A172 (cell line): ENCODE results near the gene TMEM208. TPM values are rescaled to one million over a fixed set of nuclear protein-coding genes. Genes with fewer than 3 reads are reported as not detected.

Experiments used
- DNase-seq: peaks from one replicate; pipeline ENCODE4 v3.0.0-alpha.2; 2015; ENCODE audit warnings: low spot score
- total RNA-seq: library from RNA; depleted of rRNA; stranded (reverse); fragments of >200 nt; shearing (Covaris generic); gene quantifications from 2 replicates; pipeline ENCODE4 v1.2.3, GENCODE V29; 2014

TMEM208 gene
- total RNA-seq, 1 experiment from 2014 or later, result 59.4 TPM

DNA sequence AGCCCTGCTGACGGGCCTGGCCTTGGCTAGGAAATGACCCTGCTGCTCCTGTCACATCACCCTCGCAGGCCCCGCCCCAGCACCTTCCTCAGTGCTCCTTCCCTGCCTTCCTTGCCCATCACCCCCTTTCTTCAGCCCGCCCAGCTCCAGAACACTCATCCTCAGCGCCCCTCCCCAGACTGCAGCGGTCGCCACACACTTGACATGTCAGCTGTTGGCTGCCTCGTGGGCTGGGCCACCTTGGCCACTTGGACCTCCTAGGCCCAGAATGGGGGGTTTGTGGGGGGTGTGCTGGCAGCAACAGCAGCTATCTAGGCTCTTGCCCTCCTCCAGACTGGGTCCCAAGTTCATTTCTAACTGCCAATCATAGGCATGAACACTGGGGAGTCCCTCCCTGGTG is 17.4 kb upstream of the TMEM208 start:
- no peak for DNase-seq

DNA sequence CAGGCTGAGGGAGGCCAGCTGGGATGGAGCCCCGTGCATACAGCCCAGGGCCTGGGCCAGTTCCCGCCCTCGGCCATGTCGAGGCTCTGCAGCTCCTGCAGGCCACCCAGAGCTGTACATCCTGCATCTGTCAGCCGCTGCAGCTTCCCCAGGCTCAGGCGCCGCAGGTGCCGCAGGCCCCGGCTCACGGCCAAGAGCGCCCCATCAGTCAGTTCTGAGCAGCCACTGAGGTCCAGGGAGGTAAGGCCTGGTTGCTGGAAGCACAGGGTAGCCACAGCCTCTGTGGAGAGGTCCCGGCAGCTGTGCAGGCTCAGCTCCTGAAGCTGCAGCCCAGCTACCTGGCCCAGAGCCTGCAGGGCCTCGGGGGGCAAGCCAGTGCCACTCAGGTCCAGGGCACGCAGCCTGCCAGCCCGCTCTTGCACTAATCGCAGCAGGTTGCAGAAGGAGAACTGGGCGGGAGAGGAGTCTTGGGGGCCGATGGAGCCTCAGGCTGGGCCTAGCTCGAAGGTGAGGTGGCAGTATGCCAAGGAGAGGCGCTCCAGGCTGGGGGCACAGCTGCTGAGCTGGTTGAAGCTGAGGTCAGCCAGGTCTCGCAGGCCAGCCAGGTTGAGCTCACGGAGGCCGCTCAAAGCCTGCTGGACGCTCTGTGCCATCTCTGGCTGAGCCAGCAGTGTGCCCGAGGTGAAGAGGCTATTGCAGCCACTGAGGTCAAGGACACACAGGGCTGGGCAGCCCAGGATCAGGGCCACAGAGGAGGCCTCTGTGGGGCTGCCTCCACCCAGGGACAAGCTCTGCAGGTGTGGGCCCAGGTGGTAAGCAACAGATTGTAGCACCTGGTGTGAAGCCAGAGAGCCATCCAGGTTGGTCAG is 16.6 kb upstream of the TMEM208 start:
- no peak for DNase-seq

DNA sequence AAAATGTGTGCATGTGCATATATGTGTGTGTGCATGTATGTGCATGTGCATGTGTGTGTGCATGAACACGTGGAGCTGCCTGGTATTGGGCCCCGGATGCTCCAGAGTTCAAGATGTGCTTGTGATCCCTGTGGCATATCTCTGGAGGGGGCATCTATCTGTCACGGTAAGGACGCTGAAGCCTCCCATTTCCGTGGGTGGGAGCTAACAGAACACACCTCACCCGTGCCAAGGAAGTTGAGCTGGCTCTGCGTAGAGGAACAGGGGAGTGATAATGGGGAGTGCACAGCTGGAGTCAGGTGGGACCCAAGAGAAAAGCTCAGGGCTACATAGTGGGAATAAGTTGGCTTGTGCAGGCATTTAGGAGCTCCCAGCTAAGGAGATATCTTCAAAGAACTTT is 15.3 kb upstream of the TMEM208 start:
- DNase-seq, result no peak

DNA sequence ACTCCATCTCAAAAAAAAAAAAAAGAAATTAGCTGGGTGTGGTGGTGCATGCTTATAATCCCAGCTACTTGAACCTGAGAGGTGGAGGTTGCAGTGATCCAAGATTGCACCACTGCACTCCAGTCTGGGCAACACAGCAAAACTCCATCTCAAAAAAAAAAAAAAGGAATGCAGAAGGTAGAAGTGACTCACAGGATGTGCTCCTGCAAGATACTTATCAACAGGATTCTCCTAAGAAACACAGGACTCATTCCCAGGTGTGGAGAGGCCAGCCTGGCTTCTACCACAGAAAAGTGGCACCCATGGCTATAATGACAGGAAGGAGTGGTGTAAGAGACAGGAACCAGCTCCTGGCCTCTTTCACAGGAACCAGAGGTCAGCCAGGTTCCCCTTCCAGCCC is 14.2 kb upstream of the TMEM208 start:
- peak; percentile 55 for DNase-seq

DNA sequence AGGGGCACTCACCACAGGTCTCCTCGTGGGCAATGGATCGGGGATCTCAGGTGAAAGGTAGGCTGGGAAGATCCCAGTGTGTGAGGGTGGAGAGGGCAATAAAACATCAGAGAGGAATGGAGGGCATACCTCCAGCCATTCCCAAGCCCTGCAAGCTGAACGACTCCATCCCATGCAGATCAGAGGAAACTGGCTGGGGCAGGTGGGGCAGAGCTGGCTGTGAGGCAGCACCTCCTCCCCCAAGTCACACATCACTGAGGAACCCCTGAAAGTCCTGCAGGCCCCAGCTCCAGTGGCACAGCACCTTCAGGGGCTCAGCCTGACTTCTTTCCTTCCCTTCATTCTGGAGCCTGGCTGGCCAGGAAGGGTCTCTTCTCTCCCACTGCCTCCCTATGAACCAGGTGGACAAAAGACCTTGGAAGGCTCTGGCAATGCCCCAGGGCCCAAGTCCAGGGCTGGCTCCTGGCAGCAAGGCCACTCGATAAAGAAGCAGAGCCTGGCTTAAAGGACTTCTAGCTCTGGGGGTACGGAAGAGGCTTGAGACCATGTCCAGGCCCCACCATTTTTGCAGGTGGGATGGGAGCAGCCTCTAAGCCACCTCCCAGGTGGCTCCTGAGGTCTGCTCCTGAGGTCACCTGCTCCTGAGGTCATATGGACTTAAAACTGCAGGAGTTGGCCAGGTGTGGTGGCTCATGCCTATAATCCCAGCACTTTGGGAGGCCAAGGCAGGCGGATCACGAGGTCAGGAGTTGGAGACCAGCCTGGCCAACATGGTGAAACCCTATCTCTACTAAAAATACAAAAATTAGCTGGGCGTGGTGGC is 13.5 kb upstream of the TMEM208 start:
- no peak for DNase-seq

DNA sequence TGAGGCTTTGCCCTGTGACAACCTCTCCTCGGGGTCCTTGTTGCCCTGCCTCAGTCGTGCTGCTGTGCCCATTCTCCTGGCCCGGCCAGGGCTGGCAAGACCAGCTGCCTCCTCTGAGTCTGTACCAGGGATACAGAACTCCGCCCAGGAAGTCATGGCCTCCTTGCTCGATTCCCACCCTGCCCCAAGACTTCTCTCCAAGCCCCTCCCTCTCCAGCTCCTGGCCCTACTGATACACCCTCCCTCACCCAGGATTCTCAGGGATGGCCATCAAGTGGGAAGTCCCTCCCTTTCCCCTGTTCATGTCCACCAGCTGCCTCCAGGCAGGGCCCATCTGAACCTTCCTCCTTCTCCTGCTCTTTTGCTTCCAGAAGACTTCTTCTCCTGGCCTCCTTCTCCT is 11.2 kb upstream of the TMEM208 start:
- DNase-seq, result no peak

DNA sequence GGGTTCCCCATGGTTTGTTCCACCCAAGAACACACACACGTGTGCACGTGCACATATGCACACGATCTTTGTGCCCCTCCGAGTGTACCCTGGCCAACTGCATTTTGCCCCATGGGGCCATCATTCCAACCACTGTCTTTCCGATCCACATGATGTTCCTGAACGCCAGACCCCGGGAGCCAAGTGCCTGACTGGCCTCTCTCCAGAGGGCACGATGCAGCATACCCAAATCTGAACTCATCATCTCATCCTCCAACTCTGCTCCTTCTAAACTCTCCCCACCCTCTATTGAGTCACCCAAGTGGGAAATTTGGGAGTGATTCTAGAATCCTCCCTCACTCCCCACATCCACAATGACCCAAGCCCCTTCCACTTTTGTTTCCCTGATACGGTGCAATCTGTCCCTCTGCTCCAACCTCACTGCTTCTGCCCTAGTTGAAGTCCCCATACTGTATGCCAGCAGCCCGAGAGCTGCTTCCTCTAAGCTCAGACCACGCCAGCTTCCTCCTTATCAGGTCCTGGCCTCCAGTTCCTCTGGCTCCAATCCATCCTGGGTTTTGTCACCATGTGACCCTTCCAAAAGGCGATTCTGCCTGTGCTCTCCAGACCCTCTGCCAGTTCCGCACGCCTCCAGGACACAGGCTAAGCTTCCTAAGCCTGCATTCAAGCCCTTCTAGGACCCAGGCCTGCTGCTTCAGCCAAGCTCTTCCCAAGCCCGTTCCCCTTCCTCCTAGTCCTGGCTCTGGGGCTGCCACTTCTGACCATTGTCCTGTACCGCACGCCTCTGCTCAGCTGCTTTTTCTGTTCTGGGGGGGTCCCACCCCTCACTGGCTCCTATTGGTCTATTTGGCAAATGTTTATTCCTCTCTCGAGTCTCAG is 10.1 kb upstream of the TMEM208 start:
- no peak for DNase-seq

DNA sequence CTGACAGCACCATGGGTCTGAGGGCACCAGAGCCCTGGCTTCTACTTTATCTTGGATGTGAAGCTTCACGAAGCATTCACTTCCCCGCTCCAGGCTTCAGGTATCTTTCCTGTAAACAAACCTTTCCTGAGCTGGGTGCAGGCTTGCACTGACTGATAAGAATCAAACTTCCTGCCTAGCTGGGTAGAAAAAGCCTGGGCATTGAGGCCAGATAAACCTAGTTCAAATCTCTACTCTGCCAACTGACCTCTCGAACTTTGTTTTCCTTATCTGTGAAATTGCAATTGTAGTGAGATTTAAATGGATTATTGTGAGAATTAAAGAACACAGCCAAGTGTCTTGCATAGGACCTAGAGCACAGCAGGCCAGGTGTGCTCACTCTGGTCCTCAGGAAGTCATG is 2.9 kb upstream of the TMEM208 start:
- DNase-seq, result no peak

DNA sequence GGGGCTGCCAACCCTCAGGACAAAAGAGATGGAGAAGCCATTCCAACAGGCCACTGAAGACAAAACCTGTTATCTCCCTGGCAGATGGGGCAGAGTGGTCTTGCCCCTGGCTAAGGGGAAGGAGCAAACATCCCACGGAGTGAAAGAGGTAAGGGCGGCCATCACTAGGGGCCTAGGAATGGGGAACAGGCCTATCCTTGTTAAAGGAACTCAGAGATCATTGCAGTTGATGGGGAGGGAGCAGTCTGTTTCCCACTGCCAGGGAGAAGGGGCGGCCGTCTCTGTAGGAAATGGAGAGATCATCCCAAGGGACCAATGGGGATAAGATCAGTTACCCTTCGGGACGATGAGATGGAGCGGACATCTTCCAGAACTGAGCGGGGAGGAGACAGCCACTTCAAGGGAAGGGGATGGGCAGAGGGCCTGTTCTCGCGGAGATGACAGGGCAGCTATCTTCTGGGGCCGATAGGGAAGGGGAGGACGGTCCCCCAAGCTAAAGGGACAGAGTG is 581 bp upstream of the TMEM208 start:
- DNase-seq, result no peak

DNA sequence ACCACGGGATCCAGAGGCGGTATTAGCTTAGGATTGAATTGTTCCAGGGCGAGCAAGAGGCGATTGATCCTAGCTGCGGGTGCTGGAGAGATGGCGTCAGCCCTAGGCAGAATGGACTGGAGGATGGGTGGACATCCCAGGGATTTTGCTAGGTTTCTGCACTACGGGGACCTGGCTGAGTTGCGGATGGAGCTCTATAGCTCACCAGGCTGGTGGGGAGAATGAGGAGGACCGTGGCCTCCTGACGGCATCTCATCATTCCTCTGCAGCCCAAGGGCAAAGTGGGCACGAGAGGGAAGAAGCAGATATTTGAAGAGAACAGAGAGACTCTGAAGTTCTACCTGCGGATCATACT is 614 bp downstream of the TMEM208 start:
- no peak for DNase-seq

DNA sequence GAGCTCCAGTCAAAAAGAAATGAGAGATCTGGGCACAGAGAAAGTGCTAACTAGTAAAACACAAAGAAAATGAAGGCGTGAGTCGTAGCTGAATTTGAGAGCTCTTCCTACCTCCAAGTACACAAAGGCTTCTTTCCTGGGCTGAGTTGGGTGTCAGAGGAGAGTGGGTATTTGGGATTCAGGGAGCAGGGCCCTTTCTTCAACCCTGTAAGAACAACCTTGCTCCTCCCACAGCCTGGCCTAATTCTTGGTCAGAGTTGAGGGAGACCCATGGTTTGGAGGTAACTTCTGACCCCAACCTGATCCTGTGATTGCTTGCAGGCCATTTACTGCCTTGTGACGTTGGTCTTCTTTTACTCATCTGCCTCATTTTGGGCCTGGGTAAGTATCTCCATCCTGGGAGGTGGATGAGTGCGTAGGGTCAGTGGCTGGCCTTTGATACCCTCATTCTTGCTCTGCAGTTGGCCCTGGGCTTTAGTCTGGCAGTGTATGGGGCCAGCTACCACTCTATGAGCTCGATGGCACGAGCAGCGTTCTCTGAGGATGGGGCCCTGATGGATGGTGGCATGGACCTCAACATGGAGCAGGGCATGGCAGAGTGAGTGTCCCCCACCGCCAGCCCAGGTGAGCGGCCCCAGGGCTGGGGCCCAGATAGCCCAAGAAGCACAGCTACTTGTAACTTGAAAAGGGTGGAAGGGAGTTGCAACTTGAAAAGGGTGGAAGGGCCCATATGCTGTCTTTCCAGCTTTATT is 1.3 kb downstream of the TMEM208 start:
- no peak for DNase-seq

DNA sequence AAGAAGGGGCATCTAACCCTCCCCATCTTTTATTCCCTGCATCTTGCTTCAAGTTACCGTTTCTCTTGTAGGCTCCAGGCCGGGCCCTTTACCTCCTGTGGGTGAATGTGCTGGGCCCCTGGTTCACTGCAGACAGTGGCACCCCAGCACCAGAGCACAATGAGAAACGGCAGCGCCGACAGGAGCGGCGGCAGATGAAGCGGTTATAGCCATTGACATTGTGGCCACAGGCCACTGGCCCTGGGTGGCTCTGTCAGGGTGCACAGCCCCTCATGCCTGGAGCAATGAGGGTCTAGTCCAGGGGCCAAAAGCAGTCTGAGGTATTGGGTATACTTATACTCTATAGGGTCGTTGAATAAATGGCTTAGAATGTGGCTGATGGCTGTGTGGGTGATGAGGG is 2.0 kb downstream of the TMEM208 start:
- DNase-seq, result no peak

DNA sequence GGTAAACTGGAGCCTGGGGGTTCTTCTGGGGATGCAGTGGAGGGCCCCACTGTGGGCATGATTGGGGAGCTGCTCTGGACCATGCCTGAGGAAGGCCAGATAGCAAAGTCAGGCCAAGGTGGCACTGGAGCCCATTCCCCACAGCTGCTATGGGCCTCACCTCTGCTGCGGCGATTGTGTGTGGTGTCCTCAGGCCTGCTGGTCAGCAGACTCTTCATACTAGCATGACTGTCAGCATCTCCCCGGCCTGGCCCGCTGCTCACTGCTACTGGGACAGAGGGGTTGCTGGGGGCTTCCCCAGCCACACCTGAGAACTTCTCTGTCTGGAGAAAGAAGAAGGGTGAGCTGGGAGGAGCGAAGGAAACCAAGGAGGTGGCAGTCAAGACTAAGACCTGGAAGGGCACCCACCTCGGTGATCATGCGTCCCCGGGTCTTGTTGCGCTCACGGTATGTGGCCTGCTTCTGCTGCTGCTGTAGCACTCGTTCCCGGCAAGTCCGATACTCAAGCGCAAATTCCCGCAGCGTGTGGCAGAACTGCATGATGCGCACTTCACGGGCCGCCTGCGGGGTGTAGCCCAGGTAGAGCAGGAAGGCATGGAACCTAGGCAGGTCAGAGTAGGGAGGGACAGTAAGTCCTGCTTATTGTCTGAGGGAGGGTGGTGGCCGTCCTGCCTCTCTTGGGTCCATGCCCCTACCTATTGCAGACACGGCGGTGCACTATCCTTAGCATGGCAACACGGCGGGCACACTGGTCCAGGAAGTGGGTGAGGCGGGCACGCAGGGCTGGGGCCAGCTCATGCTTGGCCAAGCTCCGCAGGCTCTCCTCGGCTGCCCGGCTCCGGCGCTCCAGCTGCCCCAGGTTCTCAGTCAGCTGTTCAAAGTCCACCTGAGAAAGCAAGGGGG is 3.2 kb downstream of the TMEM208 start:
- DNase-seq, result no peak

DNA sequence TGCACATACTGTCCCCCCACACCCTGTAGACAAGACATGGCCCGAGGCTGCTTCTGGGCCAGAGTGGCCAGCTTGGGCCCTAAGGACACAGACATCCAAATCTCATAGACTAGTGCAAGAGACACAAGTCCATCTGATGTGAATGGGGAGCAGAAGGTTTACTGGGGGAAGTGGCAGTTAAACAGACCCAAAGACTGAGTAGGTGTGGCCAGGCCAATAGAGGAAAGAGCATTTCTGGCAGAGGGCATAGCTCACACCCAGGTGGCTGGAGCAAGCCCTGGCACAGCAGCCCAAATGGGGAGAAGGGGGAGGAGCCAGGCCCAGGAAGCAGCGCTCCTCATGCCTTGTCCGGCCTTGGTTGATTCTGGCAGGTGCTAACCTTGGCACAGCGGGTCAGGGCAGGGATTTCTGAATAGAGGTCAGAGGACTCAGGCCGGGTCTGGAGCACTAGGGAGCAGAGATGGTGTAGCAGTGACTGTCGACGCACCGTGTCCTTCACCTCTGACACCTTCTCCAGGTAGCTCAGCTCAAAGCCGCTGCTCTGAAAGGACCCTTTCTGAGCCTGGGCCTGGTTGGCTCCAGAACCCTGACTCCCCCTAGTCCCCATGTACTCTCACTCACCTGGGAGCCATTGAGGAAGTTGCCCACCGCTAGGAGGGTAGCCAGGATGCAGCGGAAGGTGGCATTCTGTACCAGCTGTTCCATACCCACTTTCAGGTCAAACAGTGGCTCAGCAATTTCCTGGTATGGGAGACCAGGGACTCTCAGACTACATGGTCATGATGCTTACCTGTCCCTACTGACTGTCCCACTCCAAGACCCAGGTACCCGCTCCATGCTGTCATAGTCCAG is 4.1 kb downstream of the TMEM208 start:
- DNase-seq, result no peak

DNA sequence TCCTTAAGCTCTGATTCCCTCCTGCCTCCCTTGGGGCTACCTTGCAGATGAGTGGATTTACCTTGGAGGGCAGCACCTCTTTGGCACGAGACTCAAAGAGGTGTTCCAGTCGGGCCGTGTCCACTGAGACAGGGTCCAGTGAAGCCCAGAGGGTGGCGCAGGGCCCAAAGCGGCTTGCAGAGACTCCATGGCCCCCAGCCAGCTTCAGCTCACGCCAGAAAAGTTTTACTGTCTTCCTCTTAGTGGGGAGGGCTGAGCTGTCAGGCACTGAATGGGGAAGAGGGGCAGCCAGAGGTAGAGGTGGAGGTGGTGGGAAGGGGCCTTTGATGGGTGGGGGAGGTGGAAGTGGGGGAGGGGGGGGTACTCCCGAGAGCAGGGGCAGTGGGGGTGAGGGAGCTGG is 6.7 kb downstream of the TMEM208 start:
- DNase-seq, result no peak

DNA sequence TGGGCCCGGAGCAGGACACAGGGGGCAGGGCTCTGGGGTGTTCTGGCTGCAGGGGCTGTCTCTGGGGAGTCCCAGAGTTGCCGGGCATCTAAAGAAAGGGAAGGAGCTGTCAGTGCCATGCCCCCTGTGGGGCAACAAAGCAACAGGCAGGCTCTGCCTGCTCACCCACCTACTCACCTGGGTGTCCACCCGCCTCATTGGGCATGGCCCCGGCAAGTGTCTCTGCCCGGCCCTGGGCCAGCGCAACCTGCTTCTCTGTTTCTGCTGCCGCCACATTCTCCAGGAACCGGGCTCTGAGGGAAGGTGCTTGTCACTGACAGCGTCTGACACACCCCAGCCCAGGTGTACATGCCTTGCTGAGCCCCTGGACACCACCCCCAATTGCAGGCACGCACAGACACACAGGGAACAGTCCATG is 7.3 kb downstream of the TMEM208 start:
- DNase-seq, result no peak

DNA sequence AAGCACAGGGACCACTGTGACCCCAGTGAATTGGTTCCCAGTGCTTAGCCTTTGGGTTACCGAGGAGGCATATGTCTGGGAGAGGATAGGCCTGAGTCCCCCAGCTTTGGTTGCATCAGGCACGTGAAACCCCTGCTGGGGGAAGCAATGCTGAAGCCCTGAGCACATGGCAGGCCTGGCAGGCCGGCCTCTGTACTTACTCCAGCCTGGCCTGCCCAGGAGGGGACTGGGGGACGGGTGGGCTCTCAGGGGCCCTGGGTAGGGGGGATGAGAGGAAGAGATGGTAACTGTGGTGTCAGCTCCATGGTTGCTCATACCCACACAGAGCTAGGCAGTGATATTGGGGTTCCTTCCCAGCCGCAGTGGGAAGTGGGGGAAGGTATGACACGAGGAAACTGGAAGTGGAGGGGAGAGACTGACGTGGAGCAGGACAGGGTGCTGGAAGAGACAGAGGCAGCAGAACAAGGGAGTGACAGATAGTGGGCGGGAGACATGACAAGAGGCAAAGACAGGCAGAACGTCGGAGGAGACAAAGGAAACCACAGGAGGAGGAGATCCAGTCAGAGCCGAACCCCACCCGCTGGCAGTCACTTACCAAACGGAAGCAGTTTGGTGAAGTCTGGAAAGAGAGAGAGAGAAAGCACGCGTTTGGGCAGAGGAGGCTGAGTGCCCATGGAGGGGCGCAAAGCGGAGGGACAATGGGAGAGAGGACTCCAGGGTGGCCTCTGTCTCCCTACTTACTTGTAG is 9.1 kb downstream of the TMEM208 start:
- DNase-seq, result peak; percentile 79
